Glutamatergic neuron (in vitro differentiated cells): ENCODE data around the gene THBS4. TPM values are rescaled to one million over a fixed set of nuclear protein-coding genes. Genes with fewer than 3 reads are reported as not detected.

ENCODE experiments used
- DNase-seq: peaks from one replicate; pipeline ENCODE4 v3.0.0; 2022
- H3K27ac Mint-ChIP-seq: one replicate; pipeline ENCODE4 v1.8.0; 2020; ENCODE audit warnings: mild to moderate bottlenecking, mixed read lengths, inconsistent platforms; ENCODE audit not compliant: unreplicated experiment
- H3K27me3 Mint-ChIP-seq: one replicate; pipeline ENCODE4 v1.8.0; 2020; ENCODE audit warnings: mild to moderate bottlenecking, moderate library complexity, mixed read lengths, inconsistent platforms; ENCODE audit not compliant: unreplicated experiment
- H3K36me3 Mint-ChIP-seq: one replicate; pipeline ENCODE4 v1.8.0; 2020; ENCODE audit warnings: mild to moderate bottlenecking, mixed read lengths, inconsistent platforms; ENCODE audit not compliant: unreplicated experiment
- H3K4me1 Mint-ChIP-seq: one replicate; pipeline ENCODE4 v1.8.0; 2020; ENCODE audit warnings: mild to moderate bottlenecking, low read depth, mixed read lengths, inconsistent platforms; ENCODE audit not compliant: unreplicated experiment
- H3K4me3 Mint-ChIP-seq: one replicate; pipeline ENCODE4 v1.8.0; 2020; ENCODE audit warnings: mild to moderate bottlenecking, mixed read lengths, inconsistent platforms; ENCODE audit not compliant: unreplicated experiment
- H3K9me3 Mint-ChIP-seq: one replicate; pipeline ENCODE4 v1.8.0; 2020; ENCODE audit warnings: mild to moderate bottlenecking, moderate library complexity, mixed read lengths, inconsistent platforms; ENCODE audit not compliant: unreplicated experiment
- CTCF ChIP-seq: fragments of 200-600 bp; sonication (generic); IDR thresholded peaks from one replicate; pipeline ENCODE4 v1.5.0; 2021; ENCODE audit not compliant: partially characterized antibody, unreplicated experiment
- total RNA-seq: library from RNA; stranded (reverse); fragmentation: NEBNext Ultra II Directional; extraction: Animal tissue kit (Norgen Biotek cat#: 25700); gene quantifications from one replicate; pipeline ENCODE4 v1.2.1, GENCODE V29; 2021; ENCODE audit not compliant: unreplicated experiment

Gene THBS4
- total RNA-seq, 1 donor from 2014 or later = 41.1 TPM

GRCh38 chr5:80070338-80071056 lies 35.3 kb downstream of the THBS4 start:
- no peak for DNase-seq
- Mint-ChIP-seq H3K27me3 (no peaks in the 10 kb centered on the region), H3K27ac (no peak overlapping the region), H3K36me3 (peaks cover 4% of the 10 kb centered on the region), H3K4me1 (peaks cover 14% of the 10 kb centered on the region), H3K9me3 (no peaks in the 10 kb centered on the region), H3K4me3 (no peak overlapping the region)
- TF ChIP-seq CTCF = no peak

GRCh38 chr5:80071510-80072021 lies 36.4 kb downstream of the THBS4 start:
- Mint-ChIP-seq H3K4me3 (no peak overlapping the region), H3K36me3 (peaks cover 4% of the 10 kb centered on the region), H3K27ac (no peak overlapping the region), H3K27me3 (no peaks in the 10 kb centered on the region), H3K9me3 (no peaks in the 10 kb centered on the region), H3K4me1 (peaks cover 14% of the 10 kb centered on the region)
- DNase-seq = no peak
- TF ChIP-seq CTCF = no peak

- no peak overlapping the region for H3K27ac Mint-ChIP-seq
- no peak overlapping the region for H3K4me3 Mint-ChIP-seq
- H3K36me3 Mint-ChIP-seq = peaks cover 4% of the 10 kb centered on the region
- TF ChIP-seq CTCF = no peak
- H3K9me3 Mint-ChIP-seq = no peaks in the 10 kb centered on the region
- H3K4me1 Mint-ChIP-seq = peaks cover 14% of the 10 kb centered on the region
- H3K27me3 Mint-ChIP-seq = no peaks in the 10 kb centered on the region
- no peak for DNase-seq
Observed at GRCh38 chr5:80072103-80073073, 37.2 kb downstream of the THBS4 start.

GRCh38 chr5:80076131-80077050 lies 41.2 kb downstream of the THBS4 start:
- no peaks in the 10 kb centered on the region for H3K9me3 Mint-ChIP-seq
- TF ChIP-seq CTCF = no peak
- no peaks in the 10 kb centered on the region for H3K36me3 Mint-ChIP-seq
- no peak for DNase-seq
- H3K4me3 Mint-ChIP-seq = no peak overlapping the region
- H3K27me3 Mint-ChIP-seq = no peaks in the 10 kb centered on the region
- H3K4me1 Mint-ChIP-seq = no peaks in the 10 kb centered on the region
- H3K27ac Mint-ChIP-seq = no peak overlapping the region
